ENCODE results near the gene COX7A2L.

DNA sequence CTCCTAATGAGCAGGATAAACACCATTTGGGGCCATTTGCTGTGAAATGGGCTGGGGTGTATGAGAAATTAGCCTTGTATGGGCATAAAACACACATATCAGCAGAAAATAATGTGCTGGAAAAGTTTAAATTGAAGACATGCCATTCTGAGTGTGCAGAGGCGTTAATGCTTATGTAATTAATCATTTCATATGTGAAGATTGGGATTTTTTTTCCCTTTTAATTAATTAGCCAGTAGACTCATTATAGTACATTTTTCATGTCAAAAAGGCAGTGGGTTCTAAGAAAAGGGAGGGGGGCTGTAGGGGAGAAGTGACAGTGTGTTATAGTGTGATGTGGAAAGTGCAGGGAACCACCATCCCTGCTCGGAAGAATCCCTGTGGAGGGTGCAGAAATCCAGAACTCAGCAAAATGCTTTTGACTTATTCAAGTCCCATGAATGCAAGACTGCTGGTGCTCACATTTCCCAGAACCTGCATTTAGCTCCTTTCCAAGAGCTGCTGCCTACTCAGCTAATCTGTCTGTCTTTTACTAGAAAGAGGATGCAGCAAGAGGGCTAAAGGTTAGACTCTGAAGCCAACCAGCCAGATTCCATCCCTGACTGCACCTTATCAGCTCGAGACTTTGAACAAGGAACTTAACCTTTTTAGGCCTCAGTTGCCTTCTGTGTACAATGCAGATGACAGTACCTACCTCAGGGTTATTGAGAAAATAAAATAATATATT lies 11.6 kb upstream of the COX7A2L start:
- no peak for TF ChIP-seq CTCF (IDR thresholded peaks at IDR 0.05)
- TF ChIP-seq POLR2A (IDR thresholded peaks at IDR 0.05) = no peak
- TF ChIP-seq EP300 (IDR thresholded peaks at IDR 0.05) = no peak
